Measurements from ENCODE around the gene EML6. TPM values are rescaled to one million over a fixed set of nuclear protein-coding genes. Genes with fewer than 3 reads are reported as not detected.

EML6 gene
- total RNA-seq, 1 donor from 2014 or later = 0.56 TPM

DNA sequence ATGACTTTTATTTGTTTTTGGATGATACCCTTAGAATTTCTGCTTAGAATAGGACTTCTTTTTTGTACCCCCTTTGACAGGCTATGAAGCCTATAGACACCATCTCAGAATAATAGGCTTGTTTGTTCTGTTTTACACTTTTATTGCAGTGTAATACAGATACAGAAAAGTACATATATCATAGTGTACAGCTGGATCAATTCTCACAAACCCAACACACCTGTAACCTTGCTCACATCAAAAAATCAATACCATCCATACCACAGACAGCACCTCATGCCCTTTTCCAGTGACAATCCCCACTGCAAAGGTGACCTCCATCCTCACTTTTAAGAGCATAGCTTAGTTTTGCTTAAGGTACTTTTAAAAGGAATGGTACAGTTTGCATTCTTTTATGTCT lies 14.8 kb downstream of the EML6 start:
- DNase-seq (no peak), ATAC-seq (ENCODE audit: poor library complexity) (no peak)
- intact Hi-C loops (cut with DNase I) = loop anchor here (10.0 kb wide), 1 partner anchor 97 kb away; no protein-coding TSS in a partner anchor

DNA sequence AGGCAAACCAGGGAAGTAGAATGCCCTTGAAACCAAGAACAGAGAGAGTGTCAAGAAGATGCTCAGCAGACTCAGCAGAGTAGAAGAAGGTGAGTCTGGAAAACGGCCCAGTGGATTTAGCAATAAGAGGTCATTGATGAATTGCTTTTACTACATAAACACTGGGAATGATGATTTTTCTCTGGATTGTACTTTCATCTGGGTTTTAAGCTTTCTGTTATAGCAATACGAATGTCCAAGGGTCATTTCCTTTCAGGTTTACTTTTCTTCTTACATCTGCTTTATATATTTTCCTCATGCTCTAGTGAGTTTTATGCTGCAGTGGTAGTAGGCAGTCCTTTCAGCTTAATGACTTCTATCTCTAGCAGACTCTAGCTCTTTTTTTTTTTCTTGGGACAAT lies 16.9 kb downstream of the EML6 start:
- intact Hi-C loops (cut with DNase I) = no loop called here
- DNase-seq = no peak
- no peak for ATAC-seq (ENCODE audit: poor library complexity)

DNA sequence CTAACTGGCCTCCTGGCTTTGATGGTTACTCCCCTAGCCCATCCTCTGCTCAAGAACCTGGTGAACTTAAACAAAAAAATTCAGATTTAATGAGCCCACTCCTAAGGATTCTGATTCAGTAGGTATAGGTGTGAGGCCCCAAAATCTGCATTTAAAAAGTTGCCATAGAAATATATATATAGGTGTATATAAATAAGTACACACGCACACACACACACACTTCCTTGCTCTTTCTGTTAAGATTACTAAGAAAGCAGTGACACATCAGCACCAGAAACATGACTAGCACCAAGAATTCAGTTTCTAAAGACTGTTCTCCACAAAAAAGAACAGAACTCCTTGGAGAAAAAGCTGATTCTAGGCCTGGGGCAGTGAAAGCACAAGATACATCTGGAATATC lies 17.8 kb downstream of the EML6 start:
- no peak for DNase-seq
- no peak for ATAC-seq (ENCODE audit: poor library complexity)
- intact Hi-C loops (cut with DNase I) = no loop called here

DNA sequence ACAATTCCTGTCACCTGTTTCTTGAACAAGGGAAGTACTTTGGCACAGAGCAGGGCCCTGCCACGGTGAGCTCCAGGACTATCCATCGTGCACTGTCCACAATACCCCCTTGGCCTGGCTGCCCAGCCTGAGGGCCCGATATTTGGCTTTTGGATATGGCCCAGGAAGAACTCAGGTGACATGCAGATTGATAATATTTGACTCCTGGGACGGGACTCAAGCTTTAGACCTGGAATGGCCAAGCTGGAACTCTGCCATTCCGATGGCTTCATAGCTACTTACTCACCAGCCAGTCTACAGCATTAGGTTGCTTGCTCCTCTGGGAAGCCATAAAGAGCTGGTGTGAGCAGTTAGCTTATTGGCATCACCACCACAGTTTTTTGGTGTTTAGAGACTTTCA lies 26.6 kb downstream of the EML6 start:
- ATAC-seq (ENCODE audit: poor library complexity) = no peak
- intact Hi-C loops (cut with DNase I) = no loop called here
- DNase-seq = no peak

DNA sequence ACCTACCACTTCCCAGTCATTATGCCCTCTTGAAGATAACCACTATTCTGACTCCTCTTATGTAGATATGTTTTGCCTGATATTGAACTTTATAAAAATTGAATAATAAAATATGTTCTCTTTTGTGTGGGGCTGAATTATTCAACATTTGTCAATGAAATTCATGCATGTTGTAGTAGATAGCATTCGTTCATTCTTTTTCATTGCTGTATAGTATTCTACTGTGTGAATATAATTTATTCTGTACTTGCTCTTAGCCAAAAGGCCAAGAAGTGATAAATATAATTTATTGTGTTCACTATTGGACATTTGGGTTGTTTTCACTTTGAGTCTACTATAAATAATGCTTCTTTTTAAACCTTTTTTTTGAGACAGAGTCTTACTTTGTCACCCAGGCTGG lies 29.0 kb downstream of the EML6 start:
- no peak for DNase-seq
- ATAC-seq (ENCODE audit: poor library complexity) = no peak
- intact Hi-C loops (cut with DNase I) = no loop called here

DNA sequence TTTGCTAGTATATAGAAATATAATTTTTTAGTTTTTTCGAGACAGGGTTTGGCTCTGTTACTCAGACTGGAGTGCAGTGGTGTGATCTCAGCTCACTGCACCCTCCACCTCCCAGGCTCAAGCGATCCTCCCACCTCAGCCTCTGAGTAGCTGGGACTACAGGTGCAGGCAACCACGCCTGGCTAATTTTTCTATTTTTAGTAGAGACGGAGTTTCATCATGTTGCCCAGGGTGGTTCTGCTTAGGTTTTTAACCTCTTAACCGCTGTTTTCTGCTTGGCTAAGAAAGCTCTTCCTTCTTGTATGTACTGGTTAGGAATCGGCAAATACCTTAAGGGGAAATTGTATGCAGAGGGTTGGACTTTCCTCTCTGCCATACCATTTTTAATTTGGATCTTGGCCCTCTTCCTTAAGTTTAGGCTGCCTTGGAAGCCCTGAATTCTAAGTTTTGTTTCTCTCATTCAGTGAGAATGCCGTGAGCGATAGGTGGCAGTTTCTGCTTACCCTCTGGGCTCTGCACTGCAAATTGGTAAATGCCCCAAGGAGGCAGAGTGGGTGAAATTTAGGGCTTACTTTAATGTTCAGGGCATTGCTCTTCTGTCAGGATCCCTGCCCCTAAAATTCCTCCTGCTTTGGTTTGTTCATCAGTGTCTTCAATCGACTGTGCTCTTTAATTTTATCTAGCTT lies 32.3 kb downstream of the EML6 start:
- ATAC-seq (ENCODE audit: poor library complexity) (no peak), DNase-seq (no peak)
- intact Hi-C loops (cut with DNase I) = no loop called here

DNA sequence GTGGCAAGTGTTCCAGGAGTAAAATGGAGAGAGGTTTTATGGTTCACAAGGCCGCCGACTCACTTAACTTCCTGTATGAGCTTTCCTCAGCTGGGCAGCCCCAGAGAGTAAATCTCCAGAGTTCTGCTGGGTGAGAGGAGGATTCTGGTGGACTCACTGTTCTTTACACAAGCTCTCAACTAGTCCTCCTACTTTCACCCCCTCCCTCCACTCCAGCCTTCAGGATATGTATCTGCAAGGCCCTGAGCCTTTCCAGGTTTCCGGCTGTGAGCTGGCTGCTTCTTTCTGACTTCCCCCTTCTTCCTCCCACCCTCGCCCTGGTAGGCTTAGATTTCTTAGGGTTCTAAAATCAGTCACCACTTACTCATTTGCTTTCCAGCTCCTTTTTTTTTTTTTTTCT lies 34.0 kb downstream of the EML6 start:
- no peak for DNase-seq
- no peak for ATAC-seq (ENCODE audit: poor library complexity)
- intact Hi-C loops (cut with DNase I) = no loop called here

DNA sequence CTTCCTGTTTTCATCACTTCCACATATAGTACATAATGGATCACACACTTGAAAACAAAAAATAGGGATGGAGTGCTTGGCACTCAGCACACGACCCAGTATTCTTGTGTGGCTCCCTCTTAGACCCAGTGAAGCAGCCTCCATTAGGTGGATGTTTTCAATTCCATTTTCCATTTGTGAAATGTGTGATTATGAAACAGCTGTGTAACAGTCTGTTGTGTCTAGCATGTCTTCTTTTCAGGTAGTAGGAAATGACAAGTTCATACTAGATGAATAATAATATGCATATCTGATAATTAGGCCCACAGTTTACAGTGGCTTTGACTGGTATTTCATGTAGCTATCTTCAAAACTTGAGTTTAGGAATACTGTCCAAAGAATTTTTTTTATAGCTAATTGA lies 35.5 kb downstream of the EML6 start:
- intact Hi-C loops (cut with DNase I) = no loop called here
- ATAC-seq (ENCODE audit: poor library complexity) (no peak), DNase-seq (no peak)

DNA sequence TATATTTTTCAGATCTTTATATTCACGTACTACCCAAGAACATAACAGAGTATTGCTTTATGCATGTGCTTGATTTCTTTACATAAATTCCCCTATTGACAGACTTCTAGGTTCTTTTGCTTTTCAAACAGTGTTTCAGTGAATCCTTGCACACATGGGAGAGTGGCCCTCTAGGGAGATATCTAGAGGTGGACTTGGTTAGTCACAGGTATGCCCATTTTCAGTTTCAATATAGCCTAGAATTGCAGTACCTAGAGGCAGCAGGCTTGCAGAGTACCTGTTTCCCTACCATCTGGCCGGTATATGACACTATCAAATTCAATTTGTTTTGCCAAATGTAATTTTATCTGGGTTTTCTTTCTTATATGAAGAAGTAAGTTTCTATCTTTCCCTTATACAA lies 36.8 kb downstream of the EML6 start:
- intact Hi-C loops (cut with DNase I) = no loop called here
- no peak for DNase-seq
- no peak for ATAC-seq (ENCODE audit: poor library complexity)

DNA sequence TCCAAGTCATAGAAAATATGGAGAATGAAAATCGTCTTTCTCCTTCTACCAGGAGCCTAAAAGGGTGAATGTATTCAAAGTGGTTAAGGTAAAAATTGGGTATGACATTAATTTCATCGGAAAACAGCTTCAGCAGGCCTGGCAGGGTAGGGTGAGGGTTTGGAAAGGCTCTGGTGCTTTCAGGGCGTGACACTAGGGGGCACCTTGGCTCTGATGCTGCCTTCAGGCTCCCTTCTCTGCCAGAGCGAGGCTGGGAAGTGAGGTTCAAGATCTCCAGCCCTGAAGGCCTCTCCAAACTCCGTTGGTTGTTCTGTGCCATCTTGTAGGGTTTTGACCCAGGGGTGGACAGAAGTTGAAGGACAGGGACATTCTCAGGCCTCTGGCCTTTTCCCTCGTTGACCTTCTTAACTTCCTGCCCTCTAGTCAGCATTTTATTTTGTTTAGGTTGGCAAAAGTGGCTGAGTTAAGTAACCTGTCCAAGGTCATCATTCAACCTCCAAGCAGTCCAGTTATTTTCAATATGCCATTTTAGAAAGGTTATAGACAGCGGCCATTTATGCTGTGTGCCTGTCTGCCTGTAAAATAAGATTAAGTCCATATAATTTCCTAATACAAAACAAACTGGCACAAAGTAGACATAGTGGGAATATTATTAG lies 40.3 kb downstream of the EML6 start:
- ATAC-seq (ENCODE audit: poor library complexity) = no peak
- DNase-seq = no peak

DNA sequence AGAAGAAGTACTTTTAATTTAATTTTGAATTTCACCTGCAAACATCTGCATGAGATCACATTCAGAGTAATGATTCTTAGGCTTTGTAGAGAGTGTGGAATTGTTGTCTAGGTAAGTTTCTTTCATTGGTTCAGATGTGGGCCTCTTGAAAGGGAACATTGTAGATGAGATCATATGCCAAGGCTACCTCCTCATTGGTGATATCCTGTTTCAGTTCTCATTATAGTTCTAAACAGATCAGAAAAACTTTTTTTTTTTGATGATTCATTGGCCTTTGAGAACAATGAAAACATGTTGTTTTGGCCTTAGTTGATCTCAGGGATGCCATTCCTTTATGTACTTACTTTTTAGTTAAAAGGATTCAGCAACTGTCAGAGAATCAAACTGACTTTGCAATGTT lies 44.5 kb downstream of the EML6 start:
- intact Hi-C loops (cut with DNase I) = no loop called here
- ATAC-seq (ENCODE audit: poor library complexity) = no peak
- DNase-seq = no peak

More for the DNA sequence above, 40.3 kb downstream of the EML6 start:
- intact Hi-C loops (cut with DNase I) = no loop called here

DNA sequence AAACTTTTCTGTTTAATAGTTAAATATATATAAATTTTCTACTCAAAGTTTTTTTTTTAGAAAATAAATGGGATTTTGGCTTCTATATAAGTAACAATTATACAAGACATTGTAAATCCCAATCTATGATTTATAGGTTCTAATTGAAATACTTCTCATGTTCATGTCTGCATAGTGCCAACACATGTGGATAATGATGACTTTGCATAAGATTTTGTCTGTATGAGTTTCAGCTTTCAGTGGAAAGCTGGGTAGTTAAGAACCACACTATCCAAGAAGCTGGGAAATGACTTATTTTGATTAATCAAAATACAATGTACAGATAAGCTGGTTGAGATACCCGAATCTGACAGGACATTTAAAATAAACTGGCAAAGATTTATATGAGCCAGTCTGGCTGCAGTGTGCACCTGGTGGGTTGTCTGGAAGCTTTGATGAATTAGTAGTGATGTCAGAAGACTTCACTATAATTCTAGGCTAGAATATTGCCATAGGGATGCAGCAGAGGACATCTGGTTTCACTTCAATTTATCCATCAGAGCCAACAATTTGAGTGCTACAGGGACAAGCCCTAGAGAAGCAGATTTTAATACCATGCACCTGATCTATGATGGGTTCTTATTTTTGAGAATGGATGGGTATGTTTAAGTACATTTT lies 45.4 kb downstream of the EML6 start:
- intact Hi-C loops (cut with DNase I) = no loop called here
- DNase-seq = no peak
- ATAC-seq (ENCODE audit: poor library complexity) = no peak

DNA sequence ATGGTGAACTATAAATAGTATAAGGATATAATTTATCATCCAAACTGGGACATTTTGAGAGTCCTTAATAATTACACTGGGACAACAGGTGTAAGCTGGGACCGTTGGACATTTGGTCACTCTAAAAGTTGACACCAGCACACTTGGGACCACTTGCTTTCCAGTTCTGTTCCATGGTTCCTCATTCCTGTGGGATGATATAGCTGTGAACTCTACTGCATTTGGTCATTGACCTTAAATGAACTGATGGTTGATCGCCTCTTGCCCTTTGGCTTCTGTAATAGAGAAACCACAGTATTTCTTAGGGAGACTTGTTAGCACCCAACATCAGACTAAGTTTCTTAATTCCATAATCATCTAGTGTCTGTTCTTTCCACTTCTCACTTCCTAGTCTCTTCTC lies 46.7 kb downstream of the EML6 start:
- intact Hi-C loops (cut with DNase I) = no loop called here
- no peak for ATAC-seq (ENCODE audit: poor library complexity)
- no peak for DNase-seq

DNA sequence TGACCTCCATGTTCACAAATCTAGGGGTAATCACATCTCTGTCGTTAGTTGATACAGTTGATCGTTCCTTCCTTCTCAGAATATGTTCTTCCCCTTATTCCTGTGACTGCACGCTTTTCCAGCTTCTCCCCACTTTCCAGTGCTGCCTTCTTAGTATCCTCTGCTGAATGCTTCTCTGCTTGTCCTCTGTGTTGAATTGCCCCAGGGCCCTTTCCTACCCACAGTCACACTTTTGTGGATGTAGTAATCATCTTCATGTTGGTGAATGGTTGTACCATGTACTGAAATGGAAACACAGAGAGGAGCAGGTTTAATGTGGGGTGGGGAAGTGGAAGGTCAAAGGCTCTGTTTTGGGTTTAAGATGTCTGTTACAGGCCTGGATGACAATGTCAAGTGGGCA lies 47.2 kb downstream of the EML6 start:
- DNase-seq = no peak
- intact Hi-C loops (cut with DNase I) = no loop called here
- ATAC-seq (ENCODE audit: poor library complexity) = no peak

DNA sequence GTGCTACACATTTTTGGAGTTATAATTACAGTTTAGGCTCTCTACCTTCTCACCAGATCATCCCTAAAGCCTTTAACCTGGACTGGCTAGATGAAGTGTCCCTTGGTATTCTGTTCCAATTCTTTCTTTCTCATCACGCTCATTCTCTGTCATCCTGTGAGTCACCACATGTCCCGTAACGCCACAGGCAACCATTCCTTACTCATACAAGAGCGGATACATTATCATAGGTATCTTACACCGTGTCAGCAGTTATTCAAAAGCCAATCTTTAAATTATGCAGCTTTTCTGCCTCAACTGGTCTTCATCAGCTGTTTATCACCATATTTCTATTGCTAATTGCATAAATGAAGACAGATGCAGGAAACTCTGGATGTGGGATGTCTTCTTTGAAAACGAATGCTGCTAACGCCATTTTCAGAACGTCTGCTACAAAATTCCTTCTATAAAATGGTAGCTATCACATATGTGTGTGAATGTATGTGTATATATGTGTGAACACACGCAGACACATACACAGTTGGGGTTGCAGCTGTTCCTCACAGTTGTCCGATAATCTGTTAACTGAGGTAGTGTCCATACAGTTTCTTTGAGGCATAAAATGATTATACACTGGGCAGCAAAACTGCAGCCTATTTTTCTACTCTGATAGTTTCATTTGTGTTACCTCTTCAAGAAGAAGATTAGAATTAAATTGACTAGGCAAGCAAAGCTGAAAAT lies 47.9 kb downstream of the EML6 start:
- intact Hi-C loops (cut with DNase I) = no loop called here
- no peak for DNase-seq
- no peak for ATAC-seq (ENCODE audit: poor library complexity)

DNA sequence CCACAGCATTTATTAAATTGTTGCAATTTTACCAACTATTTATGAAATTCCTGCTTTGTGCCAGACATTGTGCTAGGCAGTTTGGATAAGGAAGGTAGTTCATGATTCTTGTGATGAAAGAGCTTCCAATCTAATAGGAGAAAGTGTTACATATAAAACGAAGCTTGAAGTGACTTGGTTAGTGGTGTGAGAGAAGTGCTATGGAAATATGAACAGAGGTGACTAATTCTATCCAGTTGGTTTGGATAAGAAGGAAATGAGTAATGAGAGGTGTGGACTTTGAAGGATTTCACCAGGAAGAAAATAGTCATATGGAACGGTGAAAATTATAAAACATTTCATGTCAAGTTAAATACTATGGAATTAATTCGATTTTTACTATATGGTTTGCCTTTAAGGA lies 48.6 kb downstream of the EML6 start:
- ATAC-seq (ENCODE audit: poor library complexity) = no peak
- no peak for DNase-seq
- intact Hi-C loops (cut with DNase I) = no loop called here

DNA sequence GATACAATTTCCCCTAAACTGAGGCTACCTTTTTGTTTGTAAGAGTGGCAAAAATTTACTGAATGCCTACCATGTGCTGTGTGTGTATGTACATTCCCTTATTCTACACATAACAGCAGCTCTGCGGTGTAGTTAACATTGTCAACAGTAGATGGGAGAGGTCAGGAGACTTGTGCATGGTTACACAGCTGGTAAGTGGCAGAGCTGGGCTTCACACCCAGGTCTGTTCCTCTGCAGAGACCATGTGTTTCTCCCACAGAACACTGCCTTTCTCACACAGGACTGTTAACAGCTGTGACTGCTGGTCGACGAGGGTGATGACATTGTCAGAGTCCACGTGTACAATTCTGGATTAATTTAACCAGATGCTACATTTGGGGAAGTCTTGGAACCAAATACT lies 49.1 kb downstream of the EML6 start:
- DNase-seq = no peak
- intact Hi-C loops (cut with DNase I) = no loop called here
- ATAC-seq (ENCODE audit: poor library complexity) = no peak

DNA sequence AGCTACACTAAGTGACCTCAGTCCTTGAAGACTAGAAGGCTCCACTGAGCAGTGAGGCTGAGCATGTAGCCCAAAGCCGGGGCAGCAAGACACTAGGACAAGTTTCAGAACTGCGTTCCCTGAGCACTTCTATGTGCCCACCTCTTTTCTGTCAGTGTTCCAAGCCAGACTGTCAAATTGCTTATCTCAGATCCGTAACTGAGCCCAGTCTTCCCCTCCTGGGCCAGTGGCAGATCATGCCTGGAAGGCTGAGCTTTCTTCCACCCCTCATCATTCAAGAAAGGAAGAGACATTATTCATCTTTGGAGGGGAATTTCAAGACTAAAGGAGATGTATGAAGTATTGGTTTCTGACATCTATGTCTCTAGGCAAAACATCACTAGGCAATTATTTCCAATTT lies 49.8 kb downstream of the EML6 start:
- ATAC-seq (ENCODE audit: poor library complexity) = no peak
- intact Hi-C loops (cut with DNase I) = no loop called here
- no peak for DNase-seq

DNA sequence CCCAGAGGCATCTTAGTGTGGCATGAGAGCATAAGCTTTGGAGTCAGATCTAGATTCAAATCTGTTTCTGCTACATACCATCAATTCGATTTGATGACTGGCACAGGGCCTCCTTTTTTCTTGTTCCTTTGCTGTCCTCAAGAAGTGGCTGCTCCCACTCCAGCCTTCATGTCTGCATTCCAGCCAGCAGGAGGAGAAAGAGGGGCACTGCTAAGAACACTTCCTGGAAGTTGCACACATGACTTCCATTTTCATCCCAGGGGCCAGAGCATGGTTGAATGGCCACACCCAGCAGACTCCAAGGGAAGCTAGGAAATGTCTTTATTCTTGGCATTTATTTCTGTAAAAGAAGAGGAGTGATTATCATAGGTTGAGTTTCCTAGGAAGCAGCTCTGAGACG lies 50.4 kb downstream of the EML6 start:
- intact Hi-C loops (cut with DNase I) = no loop called here
- no peak for ATAC-seq (ENCODE audit: poor library complexity)

DNA sequence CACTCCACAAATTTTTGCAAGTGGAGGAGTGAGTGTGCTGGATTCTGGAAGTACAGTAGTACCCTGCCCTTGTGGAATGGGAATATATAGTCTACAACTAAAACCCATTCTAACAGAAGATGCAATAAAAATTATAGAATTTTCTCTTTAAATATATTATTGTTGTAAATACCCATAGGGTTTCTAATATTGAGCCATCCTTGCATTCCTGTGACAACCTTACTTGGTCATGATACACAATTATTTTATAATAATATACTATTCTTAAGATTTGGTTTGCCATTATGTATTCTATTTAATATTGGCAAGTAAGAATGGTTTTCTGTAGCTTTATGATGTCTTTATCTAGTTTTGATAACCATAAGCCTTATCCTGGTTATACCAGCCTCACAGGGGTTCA lies 52.2 kb downstream of the EML6 start:
- intact Hi-C loops (cut with DNase I) = no loop called here
- no peak for ATAC-seq (ENCODE audit: poor library complexity)
- DNase-seq = no peak

More for the DNA sequence above, 50.4 kb downstream of the EML6 start:
- no peak for DNase-seq

Measured in Right ventricle myocardium superior (tissue), 1 donor.